ENCODE results near the gene DYRK1A.

DYRK1A gene

DNA sequence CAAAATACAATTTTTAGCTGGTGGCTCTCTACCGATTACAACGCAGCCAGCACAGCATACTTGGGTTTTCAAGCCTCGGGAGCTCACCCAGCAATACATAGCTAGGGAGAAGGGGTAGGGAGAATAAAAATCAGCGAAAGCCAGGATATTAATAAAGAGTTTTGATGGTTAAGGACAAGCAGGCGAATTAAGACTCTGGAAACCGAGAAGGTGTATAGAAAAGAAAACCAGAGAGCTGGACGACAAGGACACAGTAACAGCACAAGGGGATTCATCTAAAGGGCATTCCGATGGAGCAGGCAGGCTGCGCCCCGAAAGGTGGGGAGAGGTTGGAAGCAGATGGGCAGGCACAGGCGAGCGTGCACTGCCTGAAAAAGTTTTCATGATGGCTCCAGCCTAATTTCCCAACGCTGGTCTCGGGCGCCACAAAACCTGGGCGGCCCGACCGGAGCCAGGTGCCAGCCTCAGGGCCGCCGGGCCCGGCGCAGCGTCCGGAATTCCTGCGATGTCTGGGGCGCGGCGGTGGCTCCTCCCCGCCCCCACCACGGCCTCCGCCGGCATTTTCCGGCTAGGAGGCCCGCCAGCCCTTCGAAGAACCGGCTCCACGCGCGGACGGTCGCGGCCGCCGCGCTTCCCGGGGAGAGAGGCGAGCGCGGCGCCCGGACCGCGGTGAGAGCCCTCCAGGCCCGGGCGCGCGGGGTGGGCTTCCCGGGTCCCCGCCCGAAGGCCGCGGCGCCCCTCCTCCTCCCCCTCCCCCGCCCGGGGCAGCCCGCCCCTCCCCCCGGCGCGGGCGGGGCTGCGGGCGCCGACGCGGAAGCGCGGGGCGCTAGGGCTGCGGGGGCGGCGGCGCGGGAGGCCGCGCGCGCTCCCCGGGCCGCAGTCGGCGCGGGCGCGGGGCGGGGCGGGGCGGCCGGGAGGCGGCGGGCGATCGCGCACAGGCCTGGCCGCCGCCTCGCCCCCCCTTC lies 774 bp upstream of the DYRK1A start:
- peak; percentile 88 for DNase-seq

DNA sequence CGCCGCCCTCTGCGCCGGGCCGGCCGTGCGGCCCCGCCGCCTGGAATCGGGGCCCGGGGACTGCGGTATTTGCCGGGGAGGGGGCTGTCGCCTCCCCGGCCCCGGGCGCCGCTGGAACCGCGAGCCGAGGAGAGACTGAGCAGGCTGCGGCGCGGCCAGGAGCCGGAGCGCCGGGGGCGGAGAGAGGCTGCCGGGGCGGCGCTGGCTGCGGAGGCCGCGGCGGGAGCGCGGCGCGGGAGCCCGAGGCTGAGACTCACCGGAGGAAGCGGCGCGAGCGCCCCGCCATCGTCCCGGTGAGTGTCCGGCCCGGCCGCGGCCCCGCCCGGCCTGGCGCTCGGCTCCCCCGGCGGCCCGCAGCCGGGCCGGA lies 746 bp downstream of the DYRK1A start:
- no peak for DNase-seq

DNA sequence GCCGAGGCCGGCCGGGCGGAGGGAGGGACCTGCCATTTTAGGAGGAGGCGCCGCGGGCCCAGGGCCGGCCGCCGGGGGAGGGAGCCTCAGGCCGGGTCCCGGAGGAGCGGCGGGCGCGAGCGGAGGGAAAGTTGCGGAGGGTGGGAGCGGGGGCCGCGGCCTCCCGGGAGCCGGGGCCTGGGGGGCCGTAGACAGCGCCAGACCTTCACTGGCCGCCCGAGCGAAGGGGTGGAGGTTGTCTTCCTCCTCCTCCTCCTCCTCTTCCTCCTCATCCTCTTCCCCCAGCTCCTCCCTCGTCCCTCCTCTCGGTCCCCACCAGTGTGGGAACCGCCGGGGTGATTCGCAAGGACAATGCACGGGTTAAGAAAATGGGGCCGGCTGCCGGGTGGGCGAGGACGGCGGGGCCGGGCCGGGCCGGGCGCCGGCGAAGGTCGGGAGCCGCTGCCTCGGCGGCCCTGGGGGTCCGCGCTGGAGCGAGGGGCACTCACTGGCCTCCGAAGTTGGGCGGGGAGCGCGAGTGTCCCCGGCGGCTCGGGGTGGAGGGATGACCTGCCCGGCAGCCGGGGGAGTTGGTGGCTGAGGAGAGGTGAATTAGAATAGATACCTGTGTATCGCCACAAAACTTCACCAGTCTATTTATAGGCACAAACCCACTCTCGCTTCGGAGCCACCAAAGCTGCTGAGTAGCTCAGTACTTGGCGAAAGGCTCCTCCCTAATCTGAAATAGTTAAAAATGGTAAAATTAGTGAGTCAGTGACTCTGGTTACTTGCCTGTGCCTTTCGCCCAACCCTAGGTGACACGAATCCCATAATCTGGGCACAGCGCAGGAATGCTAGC lies 1.3 kb downstream of the DYRK1A start:
- DNase-seq = peak; percentile 74

DNA sequence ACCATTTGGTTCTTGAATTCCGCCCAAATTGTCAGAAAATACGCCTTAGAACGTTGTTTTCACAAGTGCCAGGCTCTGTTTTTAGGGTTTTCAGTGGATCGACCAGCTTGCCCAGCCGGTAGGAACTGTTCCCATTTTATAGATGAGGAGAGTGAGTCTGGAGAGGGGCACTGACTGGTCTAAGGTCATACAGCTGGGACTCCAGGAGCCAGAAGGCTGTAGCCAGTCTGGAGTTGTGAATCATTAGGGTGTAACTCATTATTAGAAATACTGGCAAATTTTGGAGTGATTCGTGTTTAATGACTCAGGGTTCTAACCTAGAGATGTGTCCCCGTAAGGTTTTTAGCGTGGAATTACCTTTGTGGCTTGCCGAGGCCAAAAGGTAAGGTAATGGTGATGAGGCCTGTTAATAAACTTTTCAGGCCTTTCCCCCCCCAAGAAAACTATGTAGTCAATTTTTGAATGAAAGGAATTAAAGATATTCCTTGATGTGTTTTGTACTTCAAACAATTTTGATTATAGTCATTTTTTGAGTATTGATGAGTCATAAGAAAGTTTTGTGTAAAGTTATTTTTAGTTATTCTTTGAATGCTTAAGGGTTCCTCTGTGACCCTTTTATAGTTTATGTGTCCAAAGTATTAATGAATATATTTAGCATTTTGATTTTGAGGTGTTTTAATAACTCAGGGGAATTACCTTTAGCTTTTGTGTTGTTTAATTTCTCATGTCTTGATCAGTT lies 2.1 kb downstream of the DYRK1A start:
- no peak for DNase-seq

DNA sequence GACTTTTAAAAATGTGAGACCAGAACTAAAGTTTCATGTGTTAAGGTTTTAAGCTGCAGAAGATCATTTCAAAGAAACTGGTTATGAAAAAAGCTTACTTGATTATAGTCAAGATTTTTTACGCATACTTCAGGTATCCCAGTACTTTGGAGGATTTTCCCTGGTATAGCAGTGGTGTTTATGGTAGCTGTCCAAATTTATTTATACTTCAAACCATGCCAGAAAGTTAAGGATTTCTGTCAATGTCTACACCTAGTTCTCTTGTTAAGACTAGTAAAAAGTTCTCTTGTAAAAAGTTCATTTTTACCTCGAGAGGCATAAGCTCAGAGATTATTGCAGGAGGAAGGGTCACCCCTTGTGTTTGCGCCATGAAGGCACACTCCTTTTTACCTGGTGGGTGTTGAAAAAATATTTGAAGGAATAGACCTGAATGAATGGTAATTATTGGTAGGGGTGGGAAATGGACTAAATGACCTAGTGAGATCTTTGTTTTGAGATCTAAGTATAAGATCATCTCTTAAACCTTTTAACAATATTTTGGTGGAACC lies 2.8 kb downstream of the DYRK1A start:
- DNase-seq = no peak

DNA sequence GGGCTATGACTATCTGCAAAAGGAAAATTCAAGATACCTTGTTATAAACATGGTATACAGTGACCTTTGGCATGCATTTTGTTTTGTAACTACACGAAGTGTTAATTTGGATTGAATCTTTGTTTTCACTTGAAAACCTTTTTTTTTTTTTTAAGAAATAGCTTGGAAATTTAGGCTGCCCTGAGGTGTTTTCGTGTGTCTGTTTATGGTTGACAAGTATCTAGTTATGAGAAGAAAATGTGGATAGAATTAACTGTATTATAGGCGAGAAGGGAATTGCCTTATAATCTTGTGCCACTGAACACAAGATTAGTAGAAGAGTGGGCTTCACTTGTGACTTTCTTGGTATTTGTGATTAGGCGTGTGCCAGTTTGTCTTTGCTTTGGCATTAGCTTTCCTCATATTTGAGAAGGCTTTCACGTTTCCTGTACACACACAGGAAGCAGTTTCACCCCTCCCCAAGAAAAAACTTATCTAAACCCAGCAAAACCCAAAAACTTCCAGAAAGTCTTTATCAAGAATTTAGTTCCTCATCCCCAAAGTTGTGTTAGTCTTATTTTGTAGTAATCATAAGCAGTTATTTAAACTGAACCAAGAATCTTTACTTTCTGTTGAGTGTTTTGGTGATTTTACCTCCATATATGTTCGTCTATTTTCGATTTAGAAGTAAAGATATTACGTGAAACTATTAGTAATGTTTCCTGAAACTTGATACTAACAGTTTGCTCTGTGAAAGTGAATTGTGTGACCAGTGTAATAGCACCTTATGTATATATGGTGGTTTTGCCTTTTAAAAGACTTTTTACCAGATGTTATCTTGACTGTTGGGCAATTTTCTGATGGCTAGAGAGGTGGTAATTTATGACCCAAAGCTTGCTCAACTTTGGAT lies 3.8 kb downstream of the DYRK1A start:
- DNase-seq = no peak

DNA sequence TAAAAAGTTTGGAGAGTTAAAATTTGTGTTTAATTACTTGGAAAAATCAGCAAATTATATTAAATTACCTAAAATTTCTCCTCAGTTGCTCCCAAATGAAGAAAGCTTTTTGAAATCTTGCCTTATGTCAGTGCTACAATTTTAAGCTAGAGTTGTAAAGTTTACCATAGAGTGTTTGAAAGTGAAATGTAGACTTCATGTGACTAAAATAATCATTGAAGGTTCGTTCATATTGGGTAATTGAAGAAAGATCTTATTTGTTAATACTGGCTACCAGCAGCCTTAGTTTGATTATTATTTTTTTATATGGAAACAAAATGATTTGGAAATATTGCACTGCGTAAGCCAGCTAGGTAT lies 4.4 kb downstream of the DYRK1A start:
- DNase-seq = no peak

DNA sequence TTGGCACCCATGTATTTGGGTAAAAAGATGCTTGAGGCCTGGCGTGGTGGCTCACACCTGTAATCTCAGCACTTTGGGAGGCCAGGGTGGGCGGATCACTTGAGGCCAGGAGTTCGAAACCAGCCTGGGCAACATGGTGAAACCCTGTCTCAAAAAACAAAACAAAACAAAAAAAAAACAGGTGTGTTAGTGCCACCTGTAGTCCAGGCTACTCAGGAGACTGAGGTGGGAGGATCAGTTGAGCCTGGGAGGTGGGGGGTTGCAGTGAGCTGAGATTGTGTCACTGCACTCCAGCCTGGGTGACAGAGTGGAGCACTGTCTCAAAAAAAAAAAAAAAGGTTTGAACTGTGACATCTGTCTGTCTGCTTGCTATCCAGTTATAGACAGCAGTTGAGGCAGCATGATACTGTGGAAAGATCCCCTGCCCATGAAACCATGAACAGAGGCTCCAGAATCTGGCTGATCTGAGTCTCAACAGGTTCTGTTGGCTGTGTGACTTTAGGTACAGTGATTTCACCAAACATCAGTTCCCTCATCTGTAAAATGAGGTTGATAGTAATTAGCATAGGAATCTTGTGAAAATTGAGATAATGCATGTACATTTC lies 5.7 kb downstream of the DYRK1A start:
- DNase-seq = no peak

DNA sequence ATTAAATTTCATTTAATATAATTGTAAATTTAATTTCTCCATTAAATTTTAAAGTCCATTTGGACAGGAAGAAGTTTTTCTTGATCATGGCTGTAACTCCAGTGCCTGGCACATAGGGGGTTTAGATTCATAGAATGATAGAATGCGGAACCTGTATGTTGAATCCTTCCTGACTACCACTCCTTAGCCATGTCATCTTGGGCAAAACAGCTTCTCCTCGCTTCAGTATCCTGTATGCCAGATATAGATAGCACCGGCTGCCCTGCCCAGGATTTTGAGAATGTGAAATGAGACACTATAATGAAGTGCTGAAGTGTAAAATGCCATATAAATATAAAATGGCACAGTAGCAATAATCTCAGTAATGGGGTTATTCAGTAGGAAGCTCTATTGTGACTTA lies 6.4 kb downstream of the DYRK1A start:
- no peak for DNase-seq

DNA sequence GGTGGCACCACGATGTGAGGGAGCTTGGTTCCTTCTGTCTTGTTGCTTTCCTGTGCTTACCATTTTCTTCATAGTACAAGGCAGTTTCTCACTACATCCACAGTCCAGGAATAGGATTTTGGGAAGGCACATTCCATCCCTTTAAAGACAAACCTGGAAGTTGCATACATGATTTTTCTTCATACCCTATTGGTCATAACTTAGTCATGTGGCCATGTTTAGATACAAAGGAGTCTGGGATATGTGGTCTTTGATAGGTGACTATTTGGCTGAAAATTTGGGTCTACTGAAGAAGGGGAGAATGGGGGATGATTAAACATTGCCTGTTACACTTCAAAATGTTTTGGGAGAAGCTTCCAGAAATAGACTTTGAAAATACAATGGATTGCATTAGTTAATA lies 7.0 kb downstream of the DYRK1A start:
- no peak for DNase-seq

DNA sequence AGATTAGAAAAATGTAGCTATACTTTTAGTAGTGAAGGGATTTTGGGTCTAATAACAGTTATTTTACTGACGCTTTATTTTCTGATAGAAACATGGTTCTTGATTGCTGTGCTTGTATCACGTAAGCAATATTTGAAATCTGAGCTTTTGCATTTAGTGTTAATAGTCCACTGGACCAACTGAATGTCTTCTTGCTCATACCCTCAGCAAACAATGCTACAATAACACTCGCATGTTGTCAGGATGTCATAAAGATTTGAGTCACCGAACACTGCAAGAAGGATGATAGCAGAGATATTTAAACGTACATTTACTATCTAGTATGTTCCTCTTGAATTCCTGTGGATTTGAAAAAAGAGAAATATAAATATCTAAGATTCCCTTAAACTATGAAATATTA lies 7.5 kb downstream of the DYRK1A start:
- no peak for DNase-seq

DNA sequence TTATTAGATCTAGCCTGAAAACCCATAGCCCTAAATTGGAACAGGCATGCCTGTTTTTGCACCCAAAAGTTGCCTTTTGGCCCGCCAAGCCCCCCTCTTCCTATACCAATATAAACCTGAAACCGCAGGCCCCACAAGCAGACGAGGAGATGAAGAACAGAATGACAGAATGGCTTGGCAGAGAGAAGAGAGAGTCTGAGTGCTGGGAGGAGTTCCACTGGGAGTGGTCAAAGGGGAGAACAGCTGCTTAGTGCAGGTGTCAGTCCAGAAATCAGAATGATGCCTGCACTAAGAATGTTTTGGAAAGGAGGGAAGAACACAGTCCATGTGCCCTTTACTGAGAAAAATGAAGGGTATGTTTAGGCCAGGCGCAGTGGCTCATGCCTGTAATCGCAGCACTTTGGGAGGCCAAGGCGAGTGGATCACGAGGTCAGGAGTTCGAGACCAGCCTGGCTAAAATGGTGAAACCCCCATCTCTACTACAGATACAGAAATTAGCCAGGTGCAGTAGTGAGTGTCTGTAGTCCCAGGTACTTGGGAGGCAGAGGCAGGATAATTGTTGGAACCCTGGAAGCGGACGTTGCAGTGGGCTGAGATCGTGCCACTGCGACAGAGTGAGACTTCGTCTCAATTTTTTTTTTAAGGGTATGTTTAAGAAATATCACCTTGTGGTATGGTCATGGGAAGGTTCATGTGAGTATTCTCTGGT lies 9.4 kb downstream of the DYRK1A start:
- no peak for DNase-seq

DNA sequence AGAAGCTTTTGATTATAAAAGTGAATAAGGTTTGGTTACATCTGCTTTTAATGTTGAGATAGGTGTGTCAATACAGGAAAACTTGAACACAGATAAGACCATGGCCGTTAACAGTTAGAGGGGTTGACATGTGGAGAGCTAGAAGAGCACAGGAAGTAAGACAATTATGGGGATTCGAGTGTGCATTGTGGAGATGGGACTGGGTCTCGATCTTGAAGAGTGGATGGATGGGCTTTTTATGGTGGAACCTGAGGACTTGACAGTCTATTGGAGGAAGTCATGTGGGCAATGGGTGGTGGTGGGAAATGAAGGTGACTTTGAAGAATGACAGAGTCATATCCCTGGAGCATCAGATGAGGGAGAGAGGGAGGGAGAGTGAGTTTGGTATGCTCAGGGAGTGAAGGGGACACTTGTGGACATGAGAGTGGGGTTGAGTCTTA lies 12.1 kb downstream of the DYRK1A start:
- no peak for DNase-seq

DNA sequence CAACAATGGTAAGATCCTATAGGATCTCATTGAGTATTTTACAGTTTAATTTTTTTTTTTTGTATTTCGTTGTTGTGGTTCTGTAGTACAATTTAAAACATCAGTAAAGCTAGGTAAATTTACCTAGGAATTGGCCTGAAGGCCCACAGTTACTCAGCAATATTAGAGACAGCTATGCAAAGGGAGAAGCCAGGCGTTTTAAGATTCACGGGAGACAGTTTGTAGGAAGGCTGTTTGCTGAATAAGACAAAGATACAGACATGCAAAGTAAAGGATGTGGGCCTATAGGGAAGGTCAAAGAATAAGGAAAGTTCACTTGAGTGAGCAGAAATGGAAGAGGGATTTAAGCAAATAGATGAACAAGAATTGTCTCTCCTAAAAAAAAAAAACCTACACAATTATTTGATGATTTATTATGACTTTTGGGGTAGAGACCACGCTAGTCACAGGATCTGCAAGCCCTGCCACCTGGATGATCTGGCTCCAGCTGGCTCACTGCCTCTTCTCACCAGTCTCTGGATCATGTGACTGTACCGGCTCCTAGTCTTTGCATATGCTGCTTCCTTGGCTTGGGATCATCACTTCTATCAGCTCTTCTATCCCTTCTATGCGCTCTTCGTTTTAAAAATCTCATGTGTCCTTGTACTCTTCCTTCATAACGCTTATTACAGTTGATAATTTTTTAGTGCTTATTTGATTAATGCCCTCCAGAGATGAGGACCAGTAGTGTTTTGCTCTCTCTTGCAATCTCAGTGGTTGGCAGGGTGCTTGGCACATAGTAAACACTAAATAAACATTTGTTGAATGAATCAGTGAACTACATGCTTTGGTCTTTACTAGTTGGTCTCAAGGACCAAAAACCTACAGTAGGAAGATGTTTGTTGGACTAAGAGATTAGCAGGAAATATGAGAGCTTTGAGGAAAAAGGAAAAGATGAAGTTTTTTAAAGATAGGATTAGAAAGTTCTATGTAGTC lies 14.1 kb downstream of the DYRK1A start:
- DNase-seq = no peak

DNA sequence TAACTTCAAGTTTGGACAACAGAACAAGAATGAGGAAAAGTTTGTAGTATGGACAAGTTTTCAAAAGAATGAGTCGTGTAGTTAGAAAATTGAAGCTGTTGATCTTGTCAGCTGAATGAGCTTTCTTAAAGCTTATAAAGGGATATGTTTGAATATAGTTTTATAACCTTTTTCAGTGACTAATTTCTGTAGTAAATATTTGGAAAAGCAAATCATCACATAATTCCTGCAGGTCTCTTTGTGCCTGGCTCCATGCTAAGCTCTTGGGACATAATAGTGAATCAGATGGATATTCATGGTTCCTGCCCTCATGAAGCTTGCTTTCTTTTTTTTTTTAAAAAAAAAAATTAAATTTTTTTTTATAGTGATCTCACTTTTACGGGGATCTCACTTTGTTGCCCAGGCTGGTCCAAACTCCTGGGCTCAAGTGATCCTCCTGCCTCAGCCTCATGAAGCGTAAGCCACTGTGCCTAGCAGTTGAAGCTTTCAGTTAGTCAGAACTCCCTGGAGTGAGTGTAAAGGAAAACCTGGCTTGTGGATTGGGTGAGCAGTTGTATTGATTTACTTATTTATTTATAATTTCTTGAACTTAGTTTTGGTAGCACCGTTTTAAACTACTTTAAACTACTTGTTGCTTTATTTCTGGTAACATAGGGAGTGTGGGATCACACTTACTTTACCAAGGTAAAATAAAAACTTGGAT lies 15.5 kb downstream of the DYRK1A start:
- no peak for DNase-seq

DNA sequence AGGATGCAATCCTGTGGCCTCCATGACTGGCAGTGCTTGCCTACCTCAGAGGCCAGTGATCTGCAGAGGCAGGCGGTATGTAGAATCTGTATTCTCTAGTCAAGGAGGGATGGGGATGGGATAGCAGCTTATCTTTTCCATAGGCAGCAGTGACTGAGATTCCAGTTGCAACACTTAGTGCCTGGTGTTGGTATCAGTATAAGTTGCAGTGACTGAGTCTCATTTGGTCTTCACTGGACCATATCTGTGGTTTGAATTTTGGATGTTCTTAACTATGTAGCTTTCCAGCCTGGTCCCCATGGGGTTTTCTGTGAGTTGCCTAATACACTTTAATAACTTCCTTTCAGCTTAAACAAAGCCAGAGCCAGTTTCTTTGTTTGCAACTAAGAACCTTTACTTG lies 16.5 kb downstream of the DYRK1A start:
- no peak for DNase-seq

DNA sequence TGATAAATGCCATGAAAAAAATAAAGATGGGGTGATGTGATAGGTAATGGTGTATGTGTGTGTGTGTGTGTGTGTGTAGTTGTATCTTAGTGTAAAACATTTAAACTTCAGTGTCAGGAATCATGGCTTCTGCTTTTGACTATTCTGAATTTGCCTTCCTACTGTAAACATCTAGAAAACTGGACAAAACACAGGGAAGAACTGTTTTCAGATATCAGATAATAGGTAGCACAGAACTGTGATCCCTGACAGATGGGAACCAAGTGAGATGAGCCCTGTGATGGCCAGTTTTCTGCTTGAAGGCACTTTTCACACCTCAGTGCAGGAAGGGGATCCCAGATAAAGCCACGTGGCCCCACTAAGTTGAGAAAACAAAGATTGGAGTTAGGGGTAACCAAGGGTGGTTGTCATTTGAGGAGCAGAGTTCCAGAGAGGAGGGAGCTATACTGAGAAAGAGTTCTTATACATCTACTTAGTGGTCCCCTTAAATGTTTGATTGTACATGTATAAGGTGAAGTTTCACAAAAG lies 17.3 kb downstream of the DYRK1A start:
- no peak for DNase-seq

DNA sequence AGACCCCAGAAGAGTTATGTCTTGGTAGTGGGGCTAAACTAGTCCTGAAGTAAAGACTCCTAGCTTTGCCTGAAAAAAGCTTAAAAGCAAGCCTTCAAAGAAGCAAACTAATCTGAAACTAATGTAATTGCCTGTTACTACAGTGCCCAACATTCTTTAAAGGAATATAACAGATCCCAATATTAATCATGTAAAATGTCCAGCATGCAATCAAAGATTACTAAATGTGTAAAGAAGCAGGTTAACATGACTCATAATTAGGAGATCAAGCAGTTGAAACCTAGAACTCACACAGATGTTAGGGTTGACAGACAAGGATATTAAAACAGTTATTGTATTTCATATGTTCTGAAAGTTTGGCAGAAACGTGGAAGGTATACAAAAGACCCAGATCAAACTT lies 17.8 kb downstream of the DYRK1A start:
- no peak for DNase-seq
